Activated CD4-positive, alpha-beta T cell treated with anti-CD3 and anti-CD28 coated beads, Interleukin-2, amount 50 U/mL, for 1 hour (primary cell): Measurements from ENCODE around the gene ENC1.

ENCODE experiments used
- DNase-seq: peaks from one replicate; pipeline ENCODE4 v3.0.0-alpha.2; 2020

The ENC1 gene

GRCh38 chr5:74630453-74631066, 10.0 kb downstream of the ENC1 start:
- no peak for DNase-seq

- no peak for DNase-seq
These were observed 11.2 kb downstream of the ENC1 start for GRCh38 chr5:74629326-74629725.

DNA sequence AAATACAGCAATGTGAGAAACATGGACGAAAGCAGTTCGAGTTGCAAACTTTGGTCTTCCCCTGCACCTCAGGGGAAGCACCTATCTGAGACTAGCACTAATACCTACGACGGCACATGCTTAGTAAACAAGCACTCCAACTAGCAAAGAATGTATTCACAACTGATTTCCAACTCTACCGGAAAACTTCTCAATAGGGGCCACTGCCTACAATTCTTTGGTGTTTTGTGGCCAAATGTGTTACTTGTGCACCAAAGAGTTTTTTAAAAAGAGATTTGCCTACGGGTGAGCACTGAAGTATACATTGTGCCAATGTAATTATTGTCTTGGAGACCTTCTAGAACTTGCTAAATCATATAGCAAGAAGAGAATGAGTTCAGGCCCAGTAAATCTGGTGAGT, 12.2 kb downstream of the ENC1 start:
- no peak for DNase-seq

DNA sequence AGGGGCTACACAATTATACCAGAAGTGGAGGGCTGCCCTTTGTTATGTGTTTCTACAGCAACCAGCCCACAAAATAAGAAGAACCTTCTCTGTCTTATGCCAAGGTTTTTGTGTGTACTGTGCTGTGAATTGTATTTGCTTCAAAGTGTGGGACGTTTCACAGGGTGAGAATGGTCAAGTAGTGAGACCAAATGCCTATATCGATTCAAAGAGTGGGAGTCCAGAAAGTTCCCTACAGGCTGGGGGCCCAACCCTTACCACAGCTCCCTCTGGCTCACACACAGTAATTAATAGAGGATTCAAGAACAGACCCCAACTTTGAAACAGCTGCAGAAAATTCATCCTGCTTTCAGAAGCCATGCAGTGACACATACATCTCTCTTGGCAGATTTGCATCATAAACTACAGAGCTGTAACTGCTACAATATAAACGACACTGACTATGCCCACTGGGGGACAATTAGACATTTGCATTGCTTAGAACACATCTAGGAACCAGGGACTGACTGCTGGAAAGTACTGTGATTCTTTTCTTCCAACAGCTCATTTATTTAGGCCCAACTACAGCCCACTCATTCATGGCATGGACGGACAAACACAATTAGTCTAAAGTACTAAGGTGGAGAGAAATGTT, 12.8 kb downstream of the ENC1 start:
- DNase-seq: no peak

- no peak for DNase-seq
These were observed 13.9 kb downstream of the ENC1 start for GRCh38 chr5:74626386-74627222.

- DNase-seq: no peak
These were observed 14.7 kb downstream of the ENC1 start for GRCh38 chr5:74625742-74626241.

- DNase-seq: no peak
These were observed 15.5 kb downstream of the ENC1 start for GRCh38 chr5:74624931-74625505.

DNA sequence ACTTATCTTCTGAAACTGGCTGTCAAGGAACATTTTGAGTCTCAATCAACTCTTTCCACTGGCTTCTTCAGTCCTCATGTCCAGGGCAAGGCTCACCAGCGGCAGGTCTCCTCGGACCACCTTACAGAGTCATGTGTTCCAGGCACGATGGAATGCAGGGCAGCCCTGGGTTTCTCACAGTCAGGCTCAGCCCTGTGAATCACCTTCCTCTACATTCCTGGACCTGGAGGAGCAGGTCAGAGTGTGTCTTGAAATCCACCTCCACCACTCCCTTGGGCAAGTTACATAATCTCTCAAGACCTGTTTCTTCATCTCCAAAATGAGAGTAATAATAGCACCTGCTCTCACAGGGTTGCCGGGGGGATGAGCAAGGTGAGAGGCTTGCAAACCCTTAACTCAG, 16.0 kb downstream of the ENC1 start:
- DNase-seq: no peak

DNA sequence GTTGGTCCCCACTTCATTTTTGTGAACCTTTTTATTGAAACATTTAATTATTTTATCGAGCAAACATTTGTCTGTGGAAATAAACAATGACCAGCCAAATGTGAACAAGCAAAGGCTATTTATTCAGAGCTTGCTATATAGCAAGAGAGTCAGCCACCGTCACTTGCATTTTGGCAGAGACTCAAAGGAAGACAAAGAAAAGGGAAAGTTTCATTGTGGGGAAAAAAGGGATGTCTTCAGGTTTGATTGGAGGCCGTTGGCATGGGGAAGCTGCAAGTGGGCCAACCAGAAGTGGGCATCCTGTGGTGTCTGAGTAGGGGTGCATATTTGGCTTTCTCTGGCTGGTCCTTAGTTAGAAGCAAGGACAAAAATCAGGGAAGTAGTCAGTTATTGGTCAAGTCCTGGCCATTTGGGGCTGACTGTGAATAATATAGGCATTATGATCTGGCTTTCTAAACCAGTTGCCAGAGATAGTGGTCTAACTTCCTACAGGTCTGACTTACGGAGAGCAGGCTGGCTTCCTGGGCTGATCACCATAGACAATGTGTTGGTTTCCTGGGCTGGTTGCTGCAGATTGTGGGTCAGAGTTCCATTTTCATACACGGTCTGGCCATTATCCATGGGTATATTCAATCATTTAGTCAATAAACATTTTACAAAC, 16.6 kb downstream of the ENC1 start:
- DNase-seq: no peak

- no peak for DNase-seq
These were observed 17.4 kb downstream of the ENC1 start for GRCh38 chr5:74623006-74623611.

GRCh38 chr5:74622122-74622521, 18.4 kb downstream of the ENC1 start:
- no peak for DNase-seq

DNA sequence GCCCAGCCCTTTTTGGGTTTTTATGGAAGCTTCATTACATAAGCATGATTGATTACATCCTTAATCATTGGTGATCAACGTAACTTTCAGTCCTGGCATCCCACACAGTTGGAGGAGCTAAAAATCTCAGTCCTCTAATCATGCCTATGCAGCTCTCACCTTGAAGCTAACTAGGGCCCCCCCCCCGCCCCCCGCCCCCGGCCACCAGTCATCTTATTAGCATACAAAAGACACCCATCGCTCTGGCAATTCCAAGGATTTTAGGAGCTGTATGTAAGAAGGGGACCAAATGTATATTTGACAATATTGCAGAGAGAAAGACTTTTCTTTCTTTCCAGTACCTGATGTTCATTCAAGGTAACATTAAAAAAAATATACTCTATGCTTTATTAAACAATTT, 19.0 kb downstream of the ENC1 start:
- DNase-seq: no peak

GRCh38 chr5:74619308-74619707, 21.2 kb downstream of the ENC1 start:
- DNase-seq: no peak

GRCh38 chr5:74618106-74618505, 22.4 kb downstream of the ENC1 start:
- DNase-seq: no peak

DNA sequence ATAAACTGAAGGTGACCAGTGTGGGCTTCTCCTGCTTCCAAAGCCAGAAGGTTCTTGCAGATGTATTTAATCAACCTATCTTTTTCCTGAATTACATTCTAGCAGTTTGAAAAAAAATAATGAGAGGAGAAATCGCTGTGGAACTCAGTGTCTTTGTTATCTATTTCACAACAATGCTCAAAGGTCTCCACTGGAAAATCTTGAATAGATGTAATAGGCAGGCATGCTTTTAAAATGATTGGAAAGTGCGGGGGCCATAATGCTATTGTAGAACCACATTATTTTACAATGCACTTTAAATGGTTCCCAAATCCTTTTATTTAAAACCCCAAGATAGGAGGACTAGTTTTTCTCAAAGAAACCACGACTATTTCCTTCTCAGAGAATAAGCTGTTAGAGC, 23.3 kb downstream of the ENC1 start:
- DNase-seq: no peak

DNA sequence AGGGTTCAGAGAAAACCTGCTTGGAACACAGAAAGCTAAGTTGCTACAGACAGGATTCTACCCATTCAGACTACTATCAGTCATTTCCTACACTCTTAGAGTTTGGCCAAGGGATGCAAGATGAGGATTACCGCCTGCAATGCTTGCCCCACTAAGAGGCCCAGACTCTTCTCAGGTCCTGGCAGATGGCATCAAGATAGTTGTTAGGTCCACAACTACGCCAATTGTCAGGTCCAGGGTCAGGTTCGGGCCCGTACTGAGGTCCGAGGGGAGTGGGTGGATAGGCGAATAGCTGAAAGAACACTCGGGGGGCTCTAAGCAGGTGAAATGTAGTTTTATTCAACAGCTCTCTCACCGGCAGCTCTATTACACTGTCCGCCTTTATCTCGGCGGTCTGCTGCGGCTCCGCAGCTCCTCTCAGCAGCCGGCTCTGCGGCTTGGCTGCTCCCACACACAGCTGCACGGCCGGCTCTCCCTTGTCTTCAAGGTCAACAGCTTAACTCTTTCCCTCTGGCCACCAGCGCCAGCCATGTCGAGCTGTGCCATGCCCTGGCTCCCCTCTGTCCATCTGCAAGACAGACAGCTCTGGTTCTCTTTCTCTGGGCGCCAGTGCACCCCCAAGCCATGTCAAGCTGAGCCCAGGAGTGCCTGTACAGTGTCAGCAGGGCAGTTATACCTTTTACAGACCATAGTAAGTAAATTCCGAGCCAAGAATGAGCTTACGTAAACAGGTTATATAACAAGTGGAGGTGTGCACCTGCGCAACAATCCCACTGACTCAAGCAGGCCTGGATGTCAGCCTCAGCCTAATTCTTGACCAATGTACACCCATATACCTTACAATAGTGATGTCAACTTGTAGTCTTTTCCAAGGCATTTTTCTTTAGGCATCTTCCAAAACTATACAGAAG, 24.0 kb downstream of the ENC1 start:
- DNase-seq: no peak

- DNase-seq: no peak
These were observed 27.2 kb downstream of the ENC1 start for GRCh38 chr5:74613283-74613682.

DNA sequence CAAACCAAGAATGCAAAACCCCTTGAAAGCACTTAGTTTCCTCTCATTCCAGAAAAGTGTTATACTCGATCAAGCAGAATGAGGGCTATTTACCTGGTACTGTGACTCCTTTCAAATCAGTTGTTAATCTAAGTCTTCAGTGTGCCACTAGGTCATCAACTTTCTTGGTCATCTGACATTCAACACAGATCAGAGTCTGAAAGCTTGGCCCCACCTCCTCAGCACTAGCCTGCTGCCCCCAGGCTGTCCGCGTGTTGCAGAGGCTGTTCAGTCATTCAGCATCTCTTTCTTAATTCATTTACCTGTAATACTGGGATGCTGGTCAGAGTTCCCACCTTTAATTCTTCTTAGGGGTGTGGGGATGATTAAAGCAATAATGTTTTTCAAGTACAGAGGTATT, 28.5 kb downstream of the ENC1 start:
- DNase-seq: no peak

GRCh38 chr5:74608736-74609601, 31.6 kb downstream of the ENC1 start:
- no peak for DNase-seq

- DNase-seq: no peak
These were observed 34.8 kb downstream of the ENC1 start for GRCh38 chr5:74605759-74606158.

GRCh38 chr5:74603376-74603775, 37.2 kb downstream of the ENC1 start:
- DNase-seq: no peak
